ENCODE data around the gene FAN1. TPM values are rescaled to one million over a fixed set of nuclear protein-coding genes. Genes with fewer than 3 reads are reported as not detected.

Gene FAN1
- total and polyA plus RNA-seq, 2 experiments from 2014 or later: 14.6 to 17.2 TPM

DNA sequence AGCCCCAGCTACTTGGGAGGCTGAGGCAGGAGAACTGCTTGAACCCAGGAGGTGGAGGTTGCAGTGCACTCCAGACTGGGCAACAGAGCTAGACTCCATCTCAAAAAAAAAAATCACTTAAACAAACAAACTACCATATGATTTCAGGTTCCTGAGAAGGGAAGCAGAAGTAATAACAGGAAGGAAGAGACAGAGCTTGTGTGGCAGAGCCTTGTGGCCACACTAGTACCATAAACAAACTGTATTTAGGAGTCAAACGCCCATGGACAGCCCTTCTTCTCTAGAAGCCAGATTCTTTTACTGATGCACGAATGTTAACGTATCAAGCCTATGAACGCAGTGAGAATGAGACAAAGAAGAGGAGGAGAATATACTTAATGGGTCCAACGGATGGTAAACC lies 75.7 kb downstream of the FAN1 start:
- Histone ChIP-seq H3K9me2 (ENCODE audit: insufficient read depth) (no peaks in the 10 kb centered on the region), H3F3A (ENCODE audit: insufficient read depth) (no peaks in the 10 kb centered on the region), H4K20me1 (ENCODE audit: insufficient read depth) (0 out of 2 replicates have a peak, but pooled peaks cover 9% of the 10 kb centered on the region), H3K27ac (no peak overlapping the region), H3K9ac (no peak overlapping the region), H3K4me2 (ENCODE audit: unreplicated experiment) (no peak overlapping the region), H3K4me3 (no peak overlapping the region), H3K4me1 (ENCODE audit: insufficient read depth) (no peaks in the 10 kb centered on the region), H3K36me3 (ENCODE audit: low read depth) (peaks cover 11% of the 10 kb centered on the region), H2AFZ (no peak overlapping the region), H3K9me3 (ENCODE audit: low read depth) (no peaks in the 10 kb centered on the region), H3K27me3 (replicated peaks; ENCODE audit: insufficient read depth) (no peaks in the 10 kb centered on the region), H3K79me2 (ENCODE audit: insufficient read depth) (peaks cover 92% of the 10 kb centered on the region)
- 87 to 92% methylated on average over 5 of the region's 5 CpGs for WGBS, 2 experiments (ENCODE audit: low coverage in 1 of 2, low lambda C conversion rate in 2 of 2, missing lambda C conversion rate in 2 of 2)
- in situ Hi-C loops (cut with MboI): no loop called here
- no peak for DNase-seq
- TF ChIP-seq EZH2 (IDR thresholded peaks at IDR 0.05; ENCODE audit: insufficient read depth, poor library complexity, severe bottlenecking) (no peak), EZH2phosphoT487 (IDR thresholded peaks at IDR 0.05; ENCODE audit: insufficient read depth, low read depth) (no peak)

DNA sequence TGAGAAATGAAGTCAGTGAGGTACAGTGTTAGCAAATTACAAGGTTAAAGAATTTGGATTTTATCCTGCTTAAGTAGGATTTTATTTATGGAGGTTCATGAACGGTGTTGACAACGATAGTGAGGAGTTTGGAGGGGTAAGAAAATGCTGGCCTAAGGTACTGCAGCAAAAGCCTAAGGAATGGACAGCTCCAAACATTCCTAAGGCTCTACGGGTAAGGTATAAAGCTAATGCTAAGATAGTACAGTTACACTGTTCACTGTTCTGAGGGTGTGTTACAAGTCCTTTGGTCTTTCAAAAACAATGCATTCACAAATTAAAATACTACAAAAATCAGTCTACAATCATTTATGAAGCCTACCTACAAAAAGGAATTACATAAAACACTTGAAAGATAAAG lies 80.4 kb downstream of the FAN1 start:
- Histone ChIP-seq H3K27me3 (replicated peaks; ENCODE audit: insufficient read depth) (no peaks in the 10 kb centered on the region), H3F3A (ENCODE audit: insufficient read depth) (no peaks in the 10 kb centered on the region), H3K4me3 (no peak overlapping the region), H4K20me1 (ENCODE audit: insufficient read depth) (0 out of 2 replicates have a peak, but pooled peaks cover 6% of the 10 kb centered on the region), H3K9me2 (ENCODE audit: insufficient read depth) (no peaks in the 10 kb centered on the region), H3K9me3 (ENCODE audit: low read depth) (no peaks in the 10 kb centered on the region), H3K4me2 (ENCODE audit: unreplicated experiment) (no peak overlapping the region), H3K9ac (no peak overlapping the region), H3K36me3 (ENCODE audit: low read depth) (no peaks in the 10 kb centered on the region; the same call in 1 of the 2 replicates), H3K79me2 (ENCODE audit: insufficient read depth) (peaks cover 89% of the 10 kb centered on the region), H3K4me1 (ENCODE audit: insufficient read depth) (peaks cover 9% of the 10 kb centered on the region; the same call in 1 of the 2 replicates), H3K27ac (no peak overlapping the region), H2AFZ (no peak overlapping the region)
- DNase-seq: peak; percentile 2
- WGBS, 2 experiments (ENCODE audit: low coverage in 1 of 2, low lambda C conversion rate in 2 of 2, missing lambda C conversion rate in 2 of 2): 94 to 95% methylated on average over 3 of the region's 3 CpGs
- in situ Hi-C loops (cut with MboI): no loop called here
- no peak for TF ChIP-seq EZH2 (IDR thresholded peaks at IDR 0.05; ENCODE audit: insufficient read depth, poor library complexity, severe bottlenecking)
- no peak for TF ChIP-seq EZH2phosphoT487 (IDR thresholded peaks at IDR 0.05; ENCODE audit: insufficient read depth, low read depth)

DNA sequence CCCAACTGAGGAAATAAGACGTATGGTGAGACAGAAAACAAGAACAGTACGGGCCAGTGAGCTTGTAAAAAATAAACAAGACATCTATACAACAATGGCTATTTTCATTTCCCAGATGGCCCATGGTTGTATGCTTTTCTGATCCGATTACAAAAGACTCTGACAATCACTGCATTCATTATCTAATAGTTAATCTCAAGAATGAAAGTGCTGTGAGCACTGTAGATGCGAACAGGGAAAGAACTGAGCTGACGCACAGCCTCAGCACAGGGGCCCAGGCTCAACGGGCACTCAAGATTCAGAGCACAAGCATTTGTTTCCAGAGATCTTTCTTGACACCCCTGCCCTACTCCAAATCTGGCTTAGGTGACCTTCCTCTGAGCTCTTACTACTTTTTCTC lies 80.8 kb downstream of the FAN1 start:
- 71 to 79% methylated on average over 6 of the region's 6 CpGs for WGBS, 2 experiments (ENCODE audit: low coverage in 1 of 2, low lambda C conversion rate in 2 of 2, missing lambda C conversion rate in 2 of 2)
- in situ Hi-C loops (cut with MboI): no loop called here
- Histone ChIP-seq H3K36me3 (ENCODE audit: low read depth) (no peaks in the 10 kb centered on the region; the same call in 1 of the 2 replicates), H2AFZ (no peak overlapping the region), H3K27me3 (replicated peaks; ENCODE audit: insufficient read depth) (no peaks in the 10 kb centered on the region), H3K9me2 (ENCODE audit: insufficient read depth) (no peaks in the 10 kb centered on the region), H3K9me3 (ENCODE audit: low read depth) (no peaks in the 10 kb centered on the region), H3K4me1 (ENCODE audit: insufficient read depth) (peaks cover 9% of the 10 kb centered on the region; the same call in 1 of the 2 replicates), H3F3A (ENCODE audit: insufficient read depth) (no peaks in the 10 kb centered on the region), H3K27ac (no peak overlapping the region), H4K20me1 (ENCODE audit: insufficient read depth) (0 out of 2 replicates have a peak, but pooled peaks cover 5% of the 10 kb centered on the region), H3K9ac (no peak overlapping the region), H3K4me3 (no peak overlapping the region), H3K4me2 (ENCODE audit: unreplicated experiment) (no peak overlapping the region), H3K79me2 (ENCODE audit: insufficient read depth) (peaks cover 88% of the 10 kb centered on the region)
- TF ChIP-seq EZH2 (IDR thresholded peaks at IDR 0.05; ENCODE audit: insufficient read depth, poor library complexity, severe bottlenecking) (no peak), EZH2phosphoT487 (IDR thresholded peaks at IDR 0.05; ENCODE audit: insufficient read depth, low read depth) (no peak)
- DNase-seq: no peak

DNA sequence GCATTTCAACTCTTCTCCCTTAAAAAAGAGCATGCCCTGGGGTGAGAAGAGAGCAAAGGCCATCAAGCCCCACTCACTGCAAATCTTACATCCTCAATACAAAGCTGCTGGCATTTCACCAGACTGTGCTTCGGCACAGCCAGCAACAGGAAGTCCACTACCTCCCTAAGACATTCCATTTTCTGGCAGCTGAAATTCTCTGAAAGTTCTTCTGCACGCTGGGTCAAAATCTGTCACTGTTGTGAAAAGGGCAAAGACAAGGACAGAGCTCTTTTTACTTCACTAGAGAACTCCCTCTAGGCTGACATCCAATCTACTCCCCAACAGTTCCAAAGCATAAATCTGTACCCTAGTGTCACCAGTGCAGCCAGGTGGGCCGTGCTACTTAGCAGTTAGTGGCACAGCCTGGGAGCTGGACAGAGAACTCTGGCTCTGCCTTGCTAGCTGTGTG lies 81.4 kb downstream of the FAN1 start:
- Histone ChIP-seq H3K27ac (no peak overlapping the region), H3K9me2 (ENCODE audit: insufficient read depth) (no peaks in the 10 kb centered on the region), H4K20me1 (ENCODE audit: insufficient read depth) (0 out of 2 replicates have a peak, but pooled peaks cover 5% of the 10 kb centered on the region), H3K4me1 (ENCODE audit: insufficient read depth) (peaks cover 14% of the 10 kb centered on the region), H2AFZ (no peak overlapping the region), H3K4me2 (ENCODE audit: unreplicated experiment) (no peak overlapping the region), H3K4me3 (no peak overlapping the region), H3K79me2 (ENCODE audit: insufficient read depth) (peaks cover 88% of the 10 kb centered on the region), H3K27me3 (replicated peaks; ENCODE audit: insufficient read depth) (no peaks in the 10 kb centered on the region), H3K9me3 (ENCODE audit: low read depth) (no peaks in the 10 kb centered on the region), H3F3A (ENCODE audit: insufficient read depth) (0 out of 2 replicates have a peak, but pooled peaks cover 2% of the 10 kb centered on the region), H3K36me3 (ENCODE audit: low read depth) (no peaks in the 10 kb centered on the region), H3K9ac (no peak overlapping the region)
- WGBS, 2 experiments (ENCODE audit: low coverage in 1 of 2, low lambda C conversion rate in 2 of 2, missing lambda C conversion rate in 2 of 2): 41 to 47% methylated on average over 3 of the region's 3 CpGs
- in situ Hi-C loops (cut with MboI): no loop called here
- DNase-seq: peak; percentile 34
- no peak for TF ChIP-seq EZH2phosphoT487 (IDR thresholded peaks at IDR 0.05; ENCODE audit: insufficient read depth, low read depth)
